CD8-positive, alpha-beta memory T cell (primary cell): ENCODE data around the gene BPIFA1. TPM values are rescaled to one million over a fixed set of nuclear protein-coding genes. Genes with fewer than 3 reads are reported as not detected.

ENCODE experiments used
- CTCF ChIA-PET: fragments of 350-600 bp; sonication (Branson Sonifier 250); formaldehyde crosslinking; loops from one replicate; lab custom pipeline; 2021; ENCODE audit warnings: antibody characterized with exemption; lab: Charles Lee
- POLR2A ChIA-PET: fragments of 350-600 bp; sonication (Branson Sonifier 250); formaldehyde crosslinking; loops from one replicate; lab custom pipeline; 2021; ENCODE audit warnings: antibody characterized with exemption; lab: Charles Lee
- DNase-seq, 5 donors: peaks; one replicate each; pipeline versions ENCODE4 v3.0.0 to v3.0.0-alpha.2; 2020 to 2022; ENCODE audit warnings: mixed read lengths in 1 of 5
- H3K27ac ChIP-seq: one replicate; pipeline ENCODE4 v1.7.0; 2013; ENCODE audit warnings: low read depth, mild to moderate bottlenecking, low read length, moderate library complexity
- H3K27me3 ChIP-seq: 2 replicates; pipeline ENCODE4 v1.7.0; 2013; ENCODE audit warnings: low read length, mild to moderate bottlenecking; ENCODE audit not compliant: insufficient read depth, poor library complexity, severe bottlenecking
- H3K36me3 ChIP-seq: 2 replicates; pipeline ENCODE4 v1.7.0; 2013; ENCODE audit warnings: mild to moderate bottlenecking, low read length, moderate library complexity; ENCODE audit not compliant: insufficient read depth
- H3K4me1 ChIP-seq: 2 replicates; pipeline ENCODE4 v1.7.0; 2013; ENCODE audit warnings: mild to moderate bottlenecking, low read length, moderate library complexity; ENCODE audit not compliant: insufficient read depth
- H3K4me3 ChIP-seq: 2 replicates; pipeline ENCODE4 v1.7.0; 2013; ENCODE audit warnings: mild to moderate bottlenecking, low read length
- H3K9me3 ChIP-seq: 2 replicates; pipeline ENCODE4 v1.7.0; 2013; ENCODE audit warnings: mild to moderate bottlenecking, low read length
- H3K27ac Mint-ChIP-seq, 8 donors: one replicate each; pipeline ENCODE4 v1.8.0; 2020 to 2021; ENCODE audit warnings: mixed read lengths in 8 of 8, mild to moderate bottlenecking in 6 of 8, inconsistent platforms in 3 of 8, moderate library complexity in 3 of 8
- H3K27me3 Mint-ChIP-seq, 2 donors: one replicate each; pipeline ENCODE4 v1.8.0; 2020 to 2021; ENCODE audit warnings: mixed read lengths in 2 of 2, mild to moderate bottlenecking in 1 of 2, moderate library complexity in 1 of 2
- H3K36me3 Mint-ChIP-seq, 3 donors: one replicate each; pipeline ENCODE4 v1.8.0; 2020 to 2021; ENCODE audit warnings: mixed read lengths in 3 of 3, inconsistent platforms in 1 of 3, mild to moderate bottlenecking in 1 of 3
- H3K4me1 Mint-ChIP-seq, 3 donors: one replicate each; pipeline ENCODE4 v1.8.0; 2020 to 2021; ENCODE audit warnings: mixed read lengths in 3 of 3, inconsistent platforms in 1 of 3, mild to moderate bottlenecking in 1 of 3
- H3K4me3 Mint-ChIP-seq, 7 donors: one replicate each; pipeline ENCODE4 v1.8.0; 2020 to 2021; ENCODE audit warnings: mixed read lengths in 7 of 7, mild to moderate bottlenecking in 6 of 7, moderate library complexity in 4 of 7, inconsistent platforms in 2 of 7
- H3K9me3 Mint-ChIP-seq, 5 donors: one replicate each; pipeline ENCODE4 v1.8.0; 2020 to 2022; ENCODE audit warnings: mixed read lengths in 5 of 5, mild to moderate bottlenecking in 3 of 5, moderate library complexity in 2 of 5, inconsistent platforms in 1 of 5
- polyA plus RNA-seq: library from polyadenylated mRNA; unstranded; fragments of 300-500 nt; fragmentation: Illumina TruSeq; gene quantifications from one replicate; pipeline ENCODE4 v1.2.3, GENCODE V29; 2021
- total RNA-seq, 2 experiments: library from RNA; stranded (reverse); gene quantifications; one replicate each; pipeline ENCODE4 v1.2.3, GENCODE V29; 2021

Gene BPIFA1
- total and polyA plus RNA-seq, 3 experiments from 2014 or later, result not detected

- ChIA-PET CTCF (no interaction called here), POLR2A (no interaction called here)
- Histone ChIP-seq H3K27ac (no peak overlapping the region), H3K4me3 (no peak overlapping the region), H3K4me1 (no peaks in the 10 kb centered on the region), H3K9me3 (no peaks in the 10 kb centered on the region), H3K36me3 (no peaks in the 10 kb centered on the region), H3K27me3 (peaks cover 4% of the 10 kb centered on the region)
- no peak overlapping the region for H3K4me3 Mint-ChIP-seq
- H3K9me3 Mint-ChIP-seq, result peaks cover 0 to 2% (median 0%) of the 10 kb centered on the region in 5 donors
- peaks cover 0 to 1% (median 0%) of the 10 kb centered on the region in 3 donors for H3K36me3 Mint-ChIP-seq
- H3K27ac Mint-ChIP-seq, result no peak overlapping the region
- H3K27me3 Mint-ChIP-seq, result peaks cover 19 to 60% of the 10 kb centered on the region in 2 donors
- peaks cover 0 to 1% (median 0%) of the 10 kb centered on the region in 3 donors for H3K4me1 Mint-ChIP-seq
- DNase-seq, result no peak
These were observed 23.6 kb downstream of the BPIFA1 start for GRCh38 chr20:33259371-33259770.

DNA sequence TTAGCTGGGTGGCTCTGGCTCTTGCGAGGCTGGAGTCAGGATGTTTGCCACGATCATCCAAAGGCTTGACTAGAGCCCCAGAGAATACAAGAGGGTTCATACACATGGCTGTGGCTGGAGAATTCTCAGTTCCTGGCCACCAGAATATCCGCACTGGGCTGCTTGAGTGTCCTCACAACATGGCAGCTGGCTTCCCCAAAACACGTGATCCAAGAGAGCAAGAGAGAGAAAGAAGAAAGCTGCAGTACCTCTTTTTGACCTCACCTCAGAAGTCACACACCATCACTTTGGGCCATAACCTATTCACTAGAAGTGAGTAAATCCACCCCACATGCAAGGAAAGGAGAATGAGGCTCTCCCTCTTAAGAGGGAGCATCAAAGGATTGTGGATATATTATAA, 25.7 kb downstream of the BPIFA1 start:
- ChIA-PET CTCF (no interaction called here), POLR2A (no interaction called here)
- peaks cover 4% of the 10 kb centered on the region for H3K27me3 ChIP-seq
- Mint-ChIP-seq H3K27me3 (peaks cover 19 to 68% of the 10 kb centered on the region in 2 donors), H3K9me3 (peaks cover 0 to 4% (median 0%) of the 10 kb centered on the region in 5 donors), H3K27ac (no peak overlapping the region), H3K4me3 (no peak overlapping the region), H3K36me3 (no peaks in the 10 kb centered on the region), H3K4me1 (peaks cover 0 to 1% (median 0%) of the 10 kb centered on the region in 3 donors)
- no peaks in the 10 kb centered on the region for H3K4me1 ChIP-seq
- H3K4me3 ChIP-seq, result no peak overlapping the region
- no peak overlapping the region for H3K27ac ChIP-seq
- no peaks in the 10 kb centered on the region for H3K36me3 ChIP-seq
- no peak for DNase-seq
- no peaks in the 10 kb centered on the region for H3K9me3 ChIP-seq

GRCh38 chr20:33262658-33263065, 26.9 kb downstream of the BPIFA1 start:
- Histone ChIP-seq H3K27ac (no peak overlapping the region), H3K27me3 (peaks cover 4% of the 10 kb centered on the region), H3K4me3 (no peak overlapping the region), H3K36me3 (no peaks in the 10 kb centered on the region), H3K4me1 (no peaks in the 10 kb centered on the region), H3K9me3 (no peaks in the 10 kb centered on the region)
- H3K36me3 Mint-ChIP-seq, result no peaks in the 10 kb centered on the region
- no peak for DNase-seq
- no peak overlapping the region for H3K4me3 Mint-ChIP-seq
- H3K27me3 Mint-ChIP-seq, result peaks cover 31 to 75% of the 10 kb centered on the region in 2 donors
- peak overlapping the region in 1 of 8 donors; percentile 0 for H3K27ac Mint-ChIP-seq
- H3K4me1 Mint-ChIP-seq, result peaks cover 0 to 1% (median 0%) of the 10 kb centered on the region in 3 donors
- peaks cover 0 to 4% (median 0%) of the 10 kb centered on the region in 5 donors for H3K9me3 Mint-ChIP-seq
- ChIA-PET CTCF (interaction anchor here (1.0 kb wide), 1 partner anchor 37 kb away, joined by 3 read pairs; no protein-coding TSS in a partner anchor), POLR2A (no interaction called here)

- Histone ChIP-seq H3K4me3 (no peak overlapping the region), H3K36me3 (no peaks in the 10 kb centered on the region), H3K9me3 (no peaks in the 10 kb centered on the region), H3K27me3 (peaks cover 4% of the 10 kb centered on the region), H3K4me1 (no peaks in the 10 kb centered on the region), H3K27ac (no peak overlapping the region)
- ChIA-PET CTCF (no interaction called here), POLR2A (no interaction called here)
- Mint-ChIP-seq H3K36me3 (peaks cover 0 to 4% (median 1%) of the 10 kb centered on the region in 3 donors), H3K27ac (no peak overlapping the region), H3K4me3 (no peak overlapping the region), H3K9me3 (peaks cover 0 to 4% (median 0%) of the 10 kb centered on the region in 5 donors), H3K27me3 (peaks cover 35 to 80% of the 10 kb centered on the region in 2 donors), H3K4me1 (peaks cover 0 to 1% (median 0%) of the 10 kb centered on the region in 3 donors)
- no peak for DNase-seq
These were observed 28.0 kb downstream of the BPIFA1 start for GRCh38 chr20:33263784-33264183.

- Histone ChIP-seq H3K4me3 (no peak overlapping the region), H3K27ac (no peak overlapping the region), H3K4me1 (no peaks in the 10 kb centered on the region), H3K27me3 (peaks cover 3% of the 10 kb centered on the region), H3K36me3 (no peaks in the 10 kb centered on the region), H3K9me3 (no peaks in the 10 kb centered on the region)
- ChIA-PET CTCF (no interaction called here), POLR2A (no interaction called here)
- Mint-ChIP-seq H3K9me3 (peaks cover 0 to 4% (median 0%) of the 10 kb centered on the region in 5 donors), H3K27ac (no peak overlapping the region), H3K36me3 (peaks cover 0 to 4% (median 3%) of the 10 kb centered on the region in 3 donors), H3K27me3 (peaks cover 30 to 75% of the 10 kb centered on the region in 2 donors), H3K4me1 (no peaks in the 10 kb centered on the region), H3K4me3 (peak overlapping the region in 1 of 7 donors; percentile 1)
- no peak for DNase-seq
These were observed 31.9 kb downstream of the BPIFA1 start for GRCh38 chr20:33267701-33268100.

DNA sequence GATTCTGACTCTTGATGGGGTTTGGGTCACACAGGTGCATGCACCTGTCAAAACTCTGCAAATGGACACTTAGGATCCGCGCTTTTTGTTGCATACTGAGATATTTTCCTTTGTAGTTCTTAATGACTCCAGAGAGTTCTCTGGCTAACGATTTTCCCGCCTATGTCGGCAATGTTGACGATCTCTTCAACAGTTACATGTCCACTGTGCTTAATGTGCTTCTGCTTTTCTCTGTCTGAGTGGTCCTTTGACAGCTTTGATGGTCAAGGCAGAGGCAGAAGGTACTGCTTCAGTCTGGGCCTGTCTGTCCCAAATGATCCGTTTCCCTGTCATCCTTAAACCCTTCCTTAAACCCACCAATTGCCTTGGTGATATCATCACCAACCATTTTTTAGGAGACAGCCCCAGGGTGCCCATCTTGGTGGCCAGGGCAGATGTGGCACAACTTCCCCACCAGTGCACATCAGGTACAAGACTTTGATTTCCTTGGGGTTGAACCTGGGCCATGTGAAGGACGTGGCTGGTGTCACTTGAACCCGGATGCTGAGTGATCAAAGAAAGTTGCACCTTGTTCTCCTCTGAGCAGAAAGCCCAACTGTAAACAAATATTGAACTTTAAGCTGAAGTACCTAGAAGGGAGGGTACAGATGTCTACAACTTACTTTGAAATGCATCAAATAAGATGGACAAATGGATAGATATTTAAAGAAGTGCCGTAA, 36.5 kb downstream of the BPIFA1 start:
- H3K36me3 ChIP-seq, result no peaks in the 10 kb centered on the region
- H3K27ac ChIP-seq, result no peak overlapping the region
- Mint-ChIP-seq H3K4me1 (no peaks in the 10 kb centered on the region), H3K4me3 (no peak overlapping the region), H3K27me3 (peaks cover 8 to 46% of the 10 kb centered on the region in 2 donors), H3K36me3 (peaks cover 0 to 4% (median 3%) of the 10 kb centered on the region in 3 donors), H3K27ac (no peak overlapping the region), H3K9me3 (peaks cover 0 to 1% (median 0%) of the 10 kb centered on the region in 5 donors)
- H3K4me3 ChIP-seq, result no peak overlapping the region
- DNase-seq, result no peak
- no peaks in the 10 kb centered on the region for H3K4me1 ChIP-seq
- no peaks in the 10 kb centered on the region for H3K9me3 ChIP-seq
- POLR2A ChIA-PET, result no interaction called here
- CTCF ChIA-PET, result no interaction called here
- no peaks in the 10 kb centered on the region for H3K27me3 ChIP-seq

DNA sequence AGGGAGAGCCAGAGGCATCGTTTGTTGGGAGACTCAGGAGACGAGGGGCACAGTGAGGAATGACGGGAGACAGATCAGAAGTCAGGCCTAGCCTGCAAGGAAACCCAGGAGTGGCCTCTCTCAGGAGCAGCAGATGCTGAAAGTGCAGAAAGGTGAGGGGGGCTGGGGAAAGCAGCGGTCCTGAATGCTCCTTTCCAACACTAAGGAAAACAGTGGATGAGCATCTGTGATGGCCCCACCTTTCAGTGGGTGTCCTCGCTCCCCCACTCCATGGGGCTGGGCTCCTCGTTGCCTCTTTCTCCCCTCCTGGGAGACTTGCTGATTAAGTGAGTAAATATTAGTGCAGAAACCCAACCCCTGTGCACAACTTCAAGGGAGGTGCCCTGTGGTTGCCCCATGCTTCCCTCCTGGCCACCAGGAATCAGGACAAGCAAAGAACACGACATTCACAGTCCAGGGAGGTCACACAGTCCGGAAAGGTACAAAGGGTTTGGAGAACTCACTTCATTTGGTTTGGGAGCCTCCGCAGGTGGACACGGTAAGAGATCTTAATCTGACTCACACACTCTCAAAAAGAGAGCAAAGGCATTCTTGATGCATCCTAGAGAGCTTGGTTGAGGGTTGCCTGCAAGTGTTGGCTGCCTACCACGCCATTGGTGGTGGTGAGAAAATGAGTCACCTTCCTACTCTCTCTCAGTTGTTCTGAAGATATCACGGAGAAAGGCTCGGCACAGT, 37.5 kb downstream of the BPIFA1 start:
- peaks cover 0 to 1% (median 0%) of the 10 kb centered on the region in 5 donors for H3K9me3 Mint-ChIP-seq
- Histone ChIP-seq H3K27ac (no peak overlapping the region), H3K9me3 (no peaks in the 10 kb centered on the region), H3K36me3 (no peaks in the 10 kb centered on the region), H3K4me3 (no peak overlapping the region), H3K4me1 (no peaks in the 10 kb centered on the region), H3K27me3 (no peaks in the 10 kb centered on the region)
- ChIA-PET CTCF (no interaction called here), POLR2A (no interaction called here)
- H3K27me3 Mint-ChIP-seq, result peaks cover 0 to 45% of the 10 kb centered on the region in 2 donors
- no peak overlapping the region for H3K27ac Mint-ChIP-seq
- no peak for DNase-seq
- H3K4me3 Mint-ChIP-seq, result no peak overlapping the region
- H3K4me1 Mint-ChIP-seq, result no peaks in the 10 kb centered on the region
- peaks cover 0 to 2% (median 0%) of the 10 kb centered on the region in 3 donors for H3K36me3 Mint-ChIP-seq

DNA sequence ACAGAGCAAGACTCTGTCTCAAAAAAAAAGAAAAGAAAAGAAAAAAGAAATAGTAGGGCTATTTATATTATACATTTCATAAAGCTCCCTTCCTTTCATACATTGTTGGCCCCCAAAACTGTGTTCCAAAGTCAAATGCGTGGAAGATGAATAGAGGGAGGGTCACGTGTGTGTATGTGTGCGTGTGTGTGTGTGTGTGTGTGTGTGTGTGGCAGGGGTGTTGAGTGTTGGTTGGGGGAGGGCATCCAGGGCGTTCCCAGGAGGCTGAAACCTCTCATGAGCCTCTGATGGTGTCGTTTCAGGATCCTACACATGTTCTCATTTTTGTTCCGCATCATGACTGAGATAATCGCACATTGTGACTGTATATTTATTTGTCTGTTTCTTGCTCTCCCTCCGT, 39.4 kb downstream of the BPIFA1 start:
- ChIA-PET CTCF (no interaction called here), POLR2A (no interaction called here)
- Mint-ChIP-seq H3K27ac (peak overlapping the region in 1 of 8 donors; percentile 2), H3K36me3 (peaks cover 0 to 2% (median 0%) of the 10 kb centered on the region in 3 donors), H3K4me3 (no peak overlapping the region), H3K27me3 (peaks cover 4 to 44% of the 10 kb centered on the region in 2 donors), H3K4me1 (no peaks in the 10 kb centered on the region), H3K9me3 (peaks cover 0 to 1% (median 0%) of the 10 kb centered on the region in 5 donors)
- DNase-seq, result no peak
- Histone ChIP-seq H3K36me3 (no peaks in the 10 kb centered on the region), H3K4me1 (no peaks in the 10 kb centered on the region), H3K4me3 (no peak overlapping the region), H3K27ac (no peak overlapping the region), H3K9me3 (no peaks in the 10 kb centered on the region), H3K27me3 (no peaks in the 10 kb centered on the region)
